Kidney (tissue), 14 donors: Measurements from ENCODE around the gene CORO1C. TPM values are rescaled to one million over a fixed set of nuclear protein-coding genes. Genes with fewer than 3 reads are reported as not detected.
"Not testable (repeated sequence)": the region's sequence is repeated elsewhere in the genome, so short reads cannot be mapped to it uniquely, and the experiment has no call there.

ENCODE experiments used
- DNase-seq, 5 donors: peaks; one replicate each; pipeline ENCODE4 v3.0.0-alpha.2; 2013 to 2020
- FAIRE-seq: peaks from 2 replicates; lab custom pipeline; 2012; peaks lifted over from hg19 to GRCh38; lab: Jason Lieb, UNC
- H3K27ac ChIP-seq, 2 donors: one replicate each; pipeline ENCODE4 v1.7.0; 2013; ENCODE audit warnings: low read depth in 2 of 2, low read length in 2 of 2, inconsistent platforms in 1 of 2
- H3K27me3 ChIP-seq: one replicate; pipeline ENCODE4 v1.7.1; 2013; ENCODE audit warnings: low read length, inconsistent platforms; ENCODE audit not compliant: control insufficient read depth, insufficient read depth
- H3K36me3 ChIP-seq, 3 donors: one replicate each; pipeline versions ENCODE4 v1.7.0 to v1.7.1; 2013; ENCODE audit warnings: low read length in 3 of 3, control low read depth in 1 of 3, inconsistent platforms in 1 of 3; ENCODE audit not compliant: insufficient read depth in 3 of 3, control insufficient read depth in 2 of 3
- H3K4me1 ChIP-seq, 3 donors: one replicate each; pipeline versions ENCODE4 v1.7.0 to v1.7.1; 2013; ENCODE audit warnings: low read length in 3 of 3, inconsistent platforms in 1 of 3, low read depth in 1 of 3; ENCODE audit not compliant: control insufficient read depth in 2 of 3, insufficient read depth in 2 of 3
- H3K4me3 ChIP-seq, 3 donors: one replicate each; pipeline versions ENCODE4 v1.7.0 to v1.8.1; 2013; ENCODE audit warnings: low read length in 3 of 3, control low read depth in 1 of 3, inconsistent platforms in 1 of 3
- H3K9ac ChIP-seq, 3 donors: one replicate each; pipeline versions ENCODE4 v1.7.0 to v1.7.1; 2013; ENCODE audit warnings: low read length in 3 of 3, control low read depth in 1 of 3, inconsistent platforms in 1 of 3
- H3K9me3 ChIP-seq, 3 donors: one replicate each; pipeline versions ENCODE4 v1.7.0 to v1.7.1; 2013; ENCODE audit warnings: low read length in 3 of 3, control low read depth in 1 of 3, inconsistent platforms in 1 of 3; ENCODE audit not compliant: control insufficient read depth in 2 of 3, insufficient read depth in 1 of 3
- CTCF ChIP-seq: IDR thresholded peaks from 3 replicates; pipeline ENCODE4 v1.5.1; 2012; ENCODE audit warnings: mild to moderate bottlenecking, moderate library complexity, borderline replicate concordance; ENCODE audit not compliant: insufficient read depth; ENCODE audit errors: extremely low read depth
- intact Hi-C: fragments of 100-400 bp; cut with DNase I; formaldehyde crosslinking; loops from one replicate; pipeline ENCODE4 v1.11.1; 2022
- polyA plus RNA-seq: library from polyadenylated mRNA; stranded (reverse); fragments of 350-450 nt; fragmentation: Illumina TruSeq; extraction: RNeasy Lipid Tissue Mini Kit (QIAGEN cat#74804); gene quantifications from one replicate; pipeline ENCODE4 v1.2.3, GENCODE V29; 2014; ENCODE audit warnings: low read depth, low replicate concordance; ENCODE audit not compliant: insufficient read depth
- total RNA-seq: library from RNA; stranded (reverse); fragmentation: NEBNext Ultra II Directional; extraction: Animal tissue kit (Norgen Biotek cat#: 25700); gene quantifications from one replicate; pipeline ENCODE4 v1.2.1, GENCODE V29; 2021
- donor health status: control.
- donor health status: control.
- donor health status: control.
- donor health status: control.
- donor health status: control.
- donor health status: DM: yes; HTN: yes; CAD: no.
- donor health status: Normal renal cell carcinoma (clear cell type).

Gene CORO1C
- total and polyA plus RNA-seq, 2 donors from 2014 or later, result 16.6 to 104 TPM

- FAIRE-seq (no peak), DNase-seq (no peak)
- H3K27me3 ChIP-seq, result no peaks in the 10 kb centered on the region
- H3K36me3 ChIP-seq, result no peaks in the 10 kb centered on the region
- no peak overlapping the region for H3K4me3 ChIP-seq
- peaks cover 0 to 6% (median 3%) of the 10 kb centered on the region in 3 donors for H3K4me1 ChIP-seq
- TF ChIP-seq CTCF, result no peak
- H3K9me3 ChIP-seq, result peaks cover 0 to 2% (median 0%) of the 10 kb centered on the region in 3 donors
- H3K9ac ChIP-seq, result no peak overlapping the region
- H3K27ac ChIP-seq, result no peak overlapping the region
- intact Hi-C loops, result no loop called here
Measured at GRCh38 chr12:108738170-108738569, 6.9 kb upstream of the CORO1C start.

- Histone ChIP-seq H3K27me3 (no peaks in the 10 kb centered on the region), H3K36me3 (no peaks in the 10 kb centered on the region), H3K9ac (no peak overlapping the region), H3K27ac (no peak overlapping the region), H3K4me1 (peaks cover 0 to 13% (median 11%) of the 10 kb centered on the region in 3 donors), H3K4me3 (no peak overlapping the region), H3K9me3 (peaks cover 0 to 2% (median 0%) of the 10 kb centered on the region in 3 donors)
- FAIRE-seq (no peak), DNase-seq (no peak)
- TF ChIP-seq CTCF, result no peak
- intact Hi-C loops, result no loop called here
Measured at GRCh38 chr12:108735855-108736254, 4.5 kb upstream of the CORO1C start.

- Histone ChIP-seq H3K27ac (peak overlapping the region; percentile 78 to 84), H3K36me3 (no peaks in the 10 kb centered on the region), H3K9ac (no peak overlapping the region), H3K9me3 (peaks cover 0 to 2% (median 0%) of the 10 kb centered on the region in 3 donors), H3K4me3 (no peak overlapping the region), H3K4me1 (peaks cover 4 to 13% (median 11%) of the 10 kb centered on the region in 3 donors), H3K27me3 (no peaks in the 10 kb centered on the region)
- intact Hi-C loops, result no loop called here
- peak; percentile 62 for FAIRE-seq
- DNase-seq, result peak in 4 of 5 donors; percentile 60 to 84 (median 69)
- TF ChIP-seq CTCF, result no peak
Measured at GRCh38 chr12:108734200-108734906, 3.0 kb upstream of the CORO1C start.

- Histone ChIP-seq H3K27ac (peak overlapping the region; percentile 20 to 94), H3K4me1 (peaks cover 5 to 13% (median 11%) of the 10 kb centered on the region in 3 donors)
- H3K27me3 ChIP-seq, intact Hi-C loops, H3K4me3 ChIP-seq, H3K9me3 ChIP-seq, FAIRE-seq, H3K36me3 ChIP-seq, H3K9ac ChIP-seq: not testable (repeated sequence)
- peak in 1 of 5 donors; percentile 49 for DNase-seq
Measured at GRCh38 chr12:108733230-108733531, 1.9 kb upstream of the CORO1C start.
